K562 (cell line): Measurements from ENCODE around the gene E2F2. TPM values are rescaled to one million over a fixed set of nuclear protein-coding genes. Genes with fewer than 3 reads are reported as not detected.

Source experiments
- ETS1 ChIP-seq: conservative IDR thresholded peaks from 2 replicates; pipeline ENCODE4 v1.6.1; 2011; ENCODE audit warnings: low read depth, mild to moderate bottlenecking, low read length; ENCODE audit not compliant: control insufficient read depth
- ETV1 ChIP-seq: fragments of 450-650 bp; conservative IDR thresholded peaks from 2 replicates; pipeline ENCODE4 v1.6.1; 2016; ENCODE audit warnings: missing genetic modification characterization, control low read depth, low read depth, missing compliant biosample characterization
- EZH2 ChIP-seq: IDR thresholded peaks from 2 replicates; pipeline ENCODE4 v1.6.1; 2012; ENCODE audit warnings: low read depth, mild to moderate bottlenecking, inconsistent platforms, low read length, borderline replicate concordance
- FOXP4 ChIP-seq: sonication (generic); formaldehyde crosslinking; IDR thresholded peaks from 2 replicates; pipeline ENCODE4 v1.8.0; 2022; ENCODE audit warnings: mild to moderate bottlenecking, missing genetic modification reagents, borderline replicate concordance
- HINFP ChIP-seq: fragments of 450-650 bp; conservative IDR thresholded peaks from 2 replicates; pipeline ENCODE4 v1.6.1; 2016; ENCODE audit warnings: missing genetic modification characterization, low read depth, mild to moderate bottlenecking, control low read depth, missing compliant biosample characterization
- MBD1 ChIP-seq: fragments of 250-450 bp; sonication (Bioruptor Pico); IDR thresholded peaks from 2 replicates; pipeline ENCODE4 v1.8.0; 2022; ENCODE audit warnings: inconsistent platforms
- MXI1 ChIP-seq: IDR thresholded peaks from 2 replicates; pipeline ENCODE4 v1.6.1; 2011; ENCODE audit warnings: low read depth, mild to moderate bottlenecking, improper control_type of control experiment, low read length
- PHF21A ChIP-seq: fragments of 450-650 bp; IDR thresholded peaks from 2 replicates; pipeline ENCODE4 v1.6.1; 2017; ENCODE audit warnings: low read depth, borderline replicate concordance
- RAD51 ChIP-seq: fragments of 450-650 bp; IDR thresholded peaks from 2 replicates; pipeline ENCODE4 v1.7.1; 2016; ENCODE audit warnings: low read depth, mild to moderate bottlenecking, borderline replicate concordance
- RBFOX2 ChIP-seq: fragments of 200-400 bp; formaldehyde crosslinking; IDR thresholded peaks from 2 replicates; pipeline ENCODE4 v1.6.1; 2017; ENCODE audit warnings: low read depth, mild to moderate bottlenecking, low read length, moderate library complexity
- RNF2 ChIP-seq: sonication (generic); IDR thresholded peaks from 2 replicates; pipeline ENCODE4 v1.6.1; 2016
- SIN3A ChIP-seq, 2 experiments: fragments of 150-350 bp in 1 of 2; IDR thresholded peaks; 2 replicates each; pipeline ENCODE4 v1.6.1; 2011 to 2016; ENCODE audit warnings: borderline replicate concordance in 2 of 2, low read depth in 2 of 2, low read length in 2 of 2, mild to moderate bottlenecking in 2 of 2, moderate library complexity in 2 of 2; ENCODE audit not compliant: control insufficient read depth in 1 of 2
- TAF9B ChIP-seq: fragments of 450-650 bp; IDR thresholded peaks from 2 replicates; pipeline ENCODE4 v1.6.1; 2018; ENCODE audit warnings: mild to moderate bottlenecking; ENCODE audit not compliant: partially characterized antibody
- ZFP91 ChIP-seq: sonication (generic); formaldehyde crosslinking; IDR thresholded peaks from 2 replicates; pipeline ENCODE4 v1.8.0; 2022; ENCODE audit warnings: mild to moderate bottlenecking, missing genetic modification reagents
- ZNF143 ChIP-seq: sonication (generic); formaldehyde crosslinking; IDR thresholded peaks from 2 replicates; pipeline ENCODE4 v1.9.0; 2022; ENCODE audit warnings: mild to moderate bottlenecking, missing genetic modification reagents
- ZNF551 ChIP-seq: fragments of 250-450 bp; sonication (Bioruptor Pico); IDR thresholded peaks from 2 replicates; pipeline ENCODE4 v1.5.0; 2021; ENCODE audit warnings: mild to moderate bottlenecking, moderate library complexity
- polyA plus RNA-seq, 8 experiments: library from polyadenylated mRNA; depleted of rRNA in 4 of 8; stranded (reverse) in 5 of 8; unstranded in 3 of 8; fragments of >200 nt; fragmentation: Nextera tagmentation in 2 of 8; fragmentation: Illumina TruSeq in 1 of 8; extraction: Ambion mirVana in 2 of 8; extraction: Trizol in 1 of 8; gene quantifications; 2 replicates each; pipeline versions ENCODE4 v1.2.1 to v1.2.3, GENCODE V29; 2011 to 2014; ENCODE audit warnings: inconsistent platforms in 1 of 8, missing spikeins in 1 of 8
- total RNA-seq, 7 experiments: library from RNA; depleted of rRNA in 6 of 7; stranded (reverse); fragments of >200 nt in 6 of 7; fragmentation: Illumina TruSeq in 2 of 7; extraction: Trizol in 2 of 7; gene quantifications; 2 replicates each; pipeline versions ENCODE4 v1.2.1 to v1.2.3, GENCODE V29; 2011 to 2021; ENCODE audit warnings: low replicate concordance in 1 of 7

The E2F2 gene
- total and polyA plus RNA-seq, 9 of the 15 experiments (the other 6 are each of a cell fraction or from before 2014, with no cell fraction given): 3.1 to 25.3 (median 11.4) TPM

GRCh38 chr1:23562137-23562876 lies 31.3 kb upstream of the E2F2 start (continued):
- no peak for TF ChIP-seq ETS1
- no peak for TF ChIP-seq ZNF143
- TF ChIP-seq ZNF551 (CRISPR knock-in tag): no peak
- TF ChIP-seq PHF21A: peak; percentile 44; the same call in 1 of the 2 replicates
- TF ChIP-seq MBD1 (CRISPR knock-in tag): no peak
- peak; percentile 90 for TF ChIP-seq TAF9B
- TF ChIP-seq RBFOX2: peak; percentile 39
- no peak for TF ChIP-seq ZFP91 (CRISPR knock-in tag)
- TF ChIP-seq RAD51: no peak; the same call in 1 of the 2 replicates
- 0 out of 2 replicates have a peak, but pooled peaks have one; percentile 36 for TF ChIP-seq RNF2
- TF ChIP-seq HINFP (tag): 0 out of 2 replicates have a peak, but pooled peaks have one; percentile 56
- peak; percentile 81 to 95 for TF ChIP-seq SIN3A (IDR thresholded peaks at IDR 0.05; ENCODE audit: borderline replicate concordance in 2 of 2, control insufficient read depth in 1 of 2, low read depth in 2 of 2, low read length in 2 of 2)
- TF ChIP-seq ETV1 (tag): no peak
- TF ChIP-seq EZH2: no peak
- TF ChIP-seq FOXP4: no peak
- TF ChIP-seq MXI1: peak; percentile 86
